ENCODE measurements around the gene NANOS3.

Gene NANOS3

GRCh38 chr19:13861714-13862531 lies 15.0 kb upstream of the NANOS3 start:
- peak; percentile 78 to 82 for DNase-seq (ENCODE audit: extremely low read depth in 1 of 2, low read depth in 1 of 2)

GRCh38 chr19:13864046-13864666 lies 12.8 kb upstream of the NANOS3 start:
- no peak for DNase-seq (ENCODE audit: extremely low read depth in 1 of 2, low read depth in 1 of 2)

GRCh38 chr19:13864667-13865570 lies 12.0 kb upstream of the NANOS3 start:
- no peak for DNase-seq (ENCODE audit: extremely low read depth in 1 of 2, low read depth in 1 of 2)

- no peak for DNase-seq (ENCODE audit: extremely low read depth in 1 of 2, low read depth in 1 of 2)
Observed at GRCh38 chr19:13865571-13866462, 11.1 kb upstream of the NANOS3 start.

- no peak for DNase-seq (ENCODE audit: extremely low read depth in 1 of 2, low read depth in 1 of 2)
Observed at GRCh38 chr19:13866463-13867046, 10.4 kb upstream of the NANOS3 start.

GRCh38 chr19:13868663-13869062 lies 8.3 kb upstream of the NANOS3 start:
- no peak for DNase-seq (ENCODE audit: extremely low read depth in 1 of 2, low read depth in 1 of 2)

- DNase-seq (ENCODE audit: extremely low read depth in 1 of 2, low read depth in 1 of 2): no peak
Observed at GRCh38 chr19:13869281-13869680, 7.7 kb upstream of the NANOS3 start.

GRCh38 chr19:13870873-13871272 lies 6.1 kb upstream of the NANOS3 start:
- DNase-seq (ENCODE audit: extremely low read depth in 1 of 2, low read depth in 1 of 2): no peak

GRCh38 chr19:13872339-13872694 lies 4.6 kb upstream of the NANOS3 start:
- DNase-seq (ENCODE audit: extremely low read depth in 1 of 2, low read depth in 1 of 2): no peak

- no peak for DNase-seq (ENCODE audit: extremely low read depth in 1 of 2, low read depth in 1 of 2)
Observed at GRCh38 chr19:13872695-13873389, 4.1 kb upstream of the NANOS3 start.

- DNase-seq (ENCODE audit: extremely low read depth in 1 of 2, low read depth in 1 of 2): no peak
Observed at GRCh38 chr19:13873834-13874515, 3.0 kb upstream of the NANOS3 start.

GRCh38 chr19:13875824-13876223 lies 1.1 kb upstream of the NANOS3 start:
- no peak for DNase-seq (ENCODE audit: extremely low read depth in 1 of 2, low read depth in 1 of 2)

GRCh38 chr19:13877303-13877702 lies 369 bp downstream of the NANOS3 start:
- no peak for DNase-seq (ENCODE audit: extremely low read depth in 1 of 2, low read depth in 1 of 2)

GRCh38 chr19:13880059-13881043 lies 3.4 kb downstream of the NANOS3 start:
- peak; percentile 96 to 99 for DNase-seq (ENCODE audit: extremely low read depth in 1 of 2, low read depth in 1 of 2)

GRCh38 chr19:13881251-13881691 lies 4.3 kb downstream of the NANOS3 start:
- DNase-seq (ENCODE audit: extremely low read depth in 1 of 2, low read depth in 1 of 2): no peak

GRCh38 chr19:13881692-13882418 lies 4.9 kb downstream of the NANOS3 start:
- no peak for DNase-seq (ENCODE audit: extremely low read depth in 1 of 2, low read depth in 1 of 2)

GRCh38 chr19:13882419-13882795 lies 5.5 kb downstream of the NANOS3 start:
- DNase-seq (ENCODE audit: extremely low read depth in 1 of 2, low read depth in 1 of 2): no peak
